ENCODE measurements around the gene TMEM151A. TPM values are rescaled to one million over a fixed set of nuclear protein-coding genes. Genes with fewer than 3 reads are reported as not detected.

TMEM151A gene
- total RNA-seq, 2 donors from 2014 or later, result 0.37 to 0.47 TPM

- no peak overlapping the region for H3K27ac ChIP-seq
Observed at GRCh38 chr11:66340596-66341501, 49.2 kb downstream of the TMEM151A start.

GRCh38 chr11:66341502-66342126 lies 49.9 kb downstream of the TMEM151A start:
- H3K9ac ChIP-seq (ENCODE audit: low read depth in 2 of 2, low read length in 2 of 2), result no peak overlapping the region
- H3K27me3 ChIP-seq, result no peaks in the 10 kb centered on the region
- intact Hi-C loops (cut with DNase I), result no loop called here
- TF ChIP-seq CTCF (IDR thresholded peaks at IDR 0.05), result no peak
- H3K27ac ChIP-seq, result no peak overlapping the region
- DNase-seq, result no peak
- peaks cover 28% of the 10 kb centered on the region for H3K4me1 ChIP-seq
- no peaks in the 10 kb centered on the region for H3K9me3 ChIP-seq
- H3K4me3 ChIP-seq, result no peak overlapping the region
- peaks cover 7% of the 10 kb centered on the region for H3K36me3 ChIP-seq

More at GRCh38 chr11:66340596-66341501, 49.2 kb downstream of the TMEM151A start:
- no peak for TF ChIP-seq CTCF (IDR thresholded peaks at IDR 0.05)
- Histone ChIP-seq H3K9ac (ENCODE audit: low read depth in 2 of 2, low read length in 2 of 2) (no peak overlapping the region), H3K36me3 (peaks cover 7% of the 10 kb centered on the region), H3K4me1 (peaks cover 24% of the 10 kb centered on the region), H3K4me3 (no peak overlapping the region), H3K9me3 (no peaks in the 10 kb centered on the region), H3K27me3 (no peaks in the 10 kb centered on the region)
- intact Hi-C loops (cut with DNase I), result no loop called here
- DNase-seq, result no peak

- no peaks in the 10 kb centered on the region for H3K27me3 ChIP-seq
- DNase-seq, result no peak
- H3K9me3 ChIP-seq, result no peaks in the 10 kb centered on the region
- H3K4me1 ChIP-seq, result peaks cover 25% of the 10 kb centered on the region
- intact Hi-C loops (cut with DNase I), result no loop called here
- no peak for TF ChIP-seq CTCF (IDR thresholded peaks at IDR 0.05)
- peak overlapping the region in 1 of 2 donors; percentile 98 for H3K9ac ChIP-seq (ENCODE audit: low read depth in 2 of 2, low read length in 2 of 2)
- H3K4me3 ChIP-seq, result no peak overlapping the region
- peaks cover 7% of the 10 kb centered on the region for H3K36me3 ChIP-seq
- no peak overlapping the region for H3K27ac ChIP-seq
Observed at GRCh38 chr11:66343176-66343575, 51.5 kb downstream of the TMEM151A start.

GRCh38 chr11:66344550-66345315 lies 53.0 kb downstream of the TMEM151A start, which contains the start of gene BRMS1:
TSS of gene BRMS1 (minus strand) at chr11:66345104. CDS start at chr11:66342234, 2,870 bp downstream.
- Histone ChIP-seq H3K9me3 (no peaks in the 10 kb centered on the region), H3K9ac (ENCODE audit: low read depth in 2 of 2, low read length in 2 of 2) (peak within 1 kb of the TSS; percentile 86 to 98), H3K27ac (peak within 1 kb of the TSS; percentile 77), H3K4me3 (peak within 1 kb of the TSS; percentile 100), H3K4me1 (peaks cover 25% of the 10 kb centered on the region), H3K27me3 (no peaks in the 10 kb centered on the region), H3K36me3 (peaks cover 7% of the 10 kb centered on the region)
- peak; percentile 99 for DNase-seq
- intact Hi-C loops (cut with DNase I), result no loop called here
- no peak for TF ChIP-seq CTCF (IDR thresholded peaks at IDR 0.05)

- intact Hi-C loops (cut with DNase I), result no loop called here
- Histone ChIP-seq H3K4me1 (peaks cover 25% of the 10 kb centered on the region), H3K27ac (peak overlapping the region; percentile 77), H3K27me3 (no peaks in the 10 kb centered on the region), H3K9ac (ENCODE audit: low read depth in 2 of 2, low read length in 2 of 2) (peak overlapping the region; percentile 64 to 98), H3K4me3 (peak overlapping the region; percentile 100), H3K9me3 (no peaks in the 10 kb centered on the region), H3K36me3 (peaks cover 6% of the 10 kb centered on the region)
- no peak for DNase-seq
- TF ChIP-seq CTCF (IDR thresholded peaks at IDR 0.05), result no peak
Observed at GRCh38 chr11:66345316-66345649, 53.6 kb downstream of the TMEM151A start.

All from colonic mucosa (tissue), 4 donors.